Mesothelial cell of epicardium (in vitro differentiated cells): ENCODE data around the gene KATNAL1. TPM values are rescaled to one million over a fixed set of nuclear protein-coding genes. Genes with fewer than 3 reads are reported as not detected.

Experiments used
- DNase-seq, 2 experiments: peaks; one replicate each; pipeline ENCODE4 v3.0.0; 2021; ENCODE audit warnings: low spot score in 2 of 2; ENCODE audit not compliant: unreplicated experiment in 2 of 2
- H3K27ac Mint-ChIP-seq: 2 replicates; pipeline ENCODE4 v1.8.0; 2021; ENCODE audit warnings: mixed read lengths
- H3K27me3 Mint-ChIP-seq: 2 replicates; pipeline ENCODE4 v1.8.0; 2021; ENCODE audit warnings: low read depth, mixed read lengths
- H3K36me3 Mint-ChIP-seq: 2 replicates; pipeline ENCODE4 v1.8.0; 2021; ENCODE audit warnings: mixed read lengths
- H3K4me1 Mint-ChIP-seq: 2 replicates; pipeline ENCODE4 v1.8.0; 2021; ENCODE audit warnings: mixed read lengths
- H3K4me3 Mint-ChIP-seq: 2 replicates; pipeline ENCODE4 v1.8.0; 2021; ENCODE audit warnings: mild to moderate bottlenecking, moderate library complexity, mixed read lengths
- H3K9me3 Mint-ChIP-seq: 2 replicates; pipeline ENCODE4 v1.8.0; 2021; ENCODE audit warnings: mixed read lengths
- CTCF ChIP-seq: fragments of 200-600 bp; sonication (generic); IDR thresholded peaks from one replicate; pipeline ENCODE4 v1.5.0; 2021; ENCODE audit warnings: antibody characterized with exemption; ENCODE audit not compliant: unreplicated experiment
- total RNA-seq: library from RNA; stranded (reverse); gene quantifications from 3 replicates; pipeline ENCODE4 v1.2.1, GENCODE V29; 2021

KATNAL1 gene
- total RNA-seq, 1 donor from 2014 or later: 26.8 TPM

GRCh38 chr13:30301827-30302226 is 5.5 kb downstream of the KATNAL1 start:
- no peak for TF ChIP-seq CTCF
- peaks cover 13% of the 10 kb centered on the region for H3K9me3 Mint-ChIP-seq
- no peak overlapping the region for H3K4me3 Mint-ChIP-seq
- peaks cover 44% of the 10 kb centered on the region for H3K4me1 Mint-ChIP-seq
- no peak for DNase-seq
- H3K27ac Mint-ChIP-seq: no peak overlapping the region
- H3K27me3 Mint-ChIP-seq: no peaks in the 10 kb centered on the region
- peaks cover 8% of the 10 kb centered on the region for H3K36me3 Mint-ChIP-seq

DNA sequence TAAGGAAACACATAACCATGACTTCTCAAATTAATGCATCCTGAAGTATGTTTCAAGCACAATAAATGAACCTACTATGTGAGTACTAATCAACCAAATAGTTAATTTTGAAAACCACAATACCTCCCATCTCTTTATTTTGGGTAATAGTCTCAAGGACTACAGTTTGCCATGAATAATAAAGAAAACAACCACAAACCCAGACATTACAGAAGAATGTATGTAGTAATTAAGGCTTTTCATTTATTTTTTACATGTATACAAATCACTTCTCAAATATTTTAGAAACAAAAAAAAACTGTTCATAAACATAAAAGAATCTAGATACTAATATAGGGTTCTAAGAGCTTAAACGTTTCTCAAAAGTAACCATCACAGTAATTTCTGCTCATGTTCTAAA is 6.8 kb downstream of the KATNAL1 start:
- TF ChIP-seq CTCF: no peak
- Mint-ChIP-seq H3K4me3 (no peak overlapping the region), H3K27me3 (no peaks in the 10 kb centered on the region), H3K36me3 (peaks cover 8% of the 10 kb centered on the region), H3K4me1 (peaks cover 37% of the 10 kb centered on the region), H3K27ac (no peak overlapping the region), H3K9me3 (peaks cover 13% of the 10 kb centered on the region)
- DNase-seq: no peak

- Mint-ChIP-seq H3K9me3 (peaks cover 13% of the 10 kb centered on the region), H3K27me3 (no peaks in the 10 kb centered on the region), H3K27ac (no peak overlapping the region), H3K4me1 (peaks cover 29% of the 10 kb centered on the region), H3K36me3 (peaks cover 10% of the 10 kb centered on the region), H3K4me3 (no peak overlapping the region)
- TF ChIP-seq CTCF: no peak
- DNase-seq: no peak
These were observed 7.6 kb downstream of the KATNAL1 start for GRCh38 chr13:30299786-30300185.

GRCh38 chr13:30295116-30295515 is 12.2 kb downstream of the KATNAL1 start:
- no peak overlapping the region for H3K27ac Mint-ChIP-seq
- no peak overlapping the region for H3K4me3 Mint-ChIP-seq
- no peaks in the 10 kb centered on the region for H3K27me3 Mint-ChIP-seq
- H3K9me3 Mint-ChIP-seq: peaks cover 13% of the 10 kb centered on the region
- TF ChIP-seq CTCF: no peak
- DNase-seq: no peak
- H3K4me1 Mint-ChIP-seq: peaks cover 2% of the 10 kb centered on the region
- peaks cover 10% of the 10 kb centered on the region for H3K36me3 Mint-ChIP-seq

DNA sequence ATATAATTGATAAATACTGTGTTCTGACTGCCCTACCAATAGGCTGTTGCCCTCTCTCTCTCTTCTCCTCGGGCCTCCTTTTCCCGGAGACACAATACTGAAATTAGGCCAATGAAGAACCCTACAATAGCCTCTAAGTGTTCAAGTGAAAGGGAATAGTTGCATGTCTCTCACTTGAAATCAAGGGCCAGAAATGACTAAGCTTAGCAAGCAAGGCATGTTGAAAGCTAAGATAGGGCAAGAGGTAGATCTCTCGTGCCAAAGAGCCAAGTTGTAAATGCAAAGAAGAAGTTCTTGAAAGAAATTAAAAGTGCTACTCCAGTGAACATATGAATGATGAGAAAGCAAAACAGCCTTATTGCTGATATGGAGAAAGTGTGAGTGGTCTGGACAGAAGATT is 13.3 kb downstream of the KATNAL1 start:
- DNase-seq: no peak
- H3K27ac Mint-ChIP-seq: no peak overlapping the region
- H3K4me3 Mint-ChIP-seq: no peak overlapping the region
- no peaks in the 10 kb centered on the region for H3K27me3 Mint-ChIP-seq
- peaks cover 10% of the 10 kb centered on the region for H3K36me3 Mint-ChIP-seq
- peaks cover 7% of the 10 kb centered on the region for H3K4me1 Mint-ChIP-seq
- no peak for TF ChIP-seq CTCF
- H3K9me3 Mint-ChIP-seq: peaks cover 13% of the 10 kb centered on the region

GRCh38 chr13:30292325-30292724 is 15.0 kb downstream of the KATNAL1 start:
- DNase-seq: no peak
- Mint-ChIP-seq H3K36me3 (peaks cover 3% of the 10 kb centered on the region), H3K27ac (no peak overlapping the region), H3K9me3 (peaks cover under 1% of the 10 kb centered on the region), H3K4me1 (peaks cover 7% of the 10 kb centered on the region), H3K4me3 (no peak overlapping the region), H3K27me3 (no peaks in the 10 kb centered on the region)
- no peak for TF ChIP-seq CTCF
